Stimulated activated naive B cell treated with anti-CD40 and anti-IgM and Interleukin-4, amounts not matched to agents 10 μg/mL and 1 μg/mL and 100 μg/mL, for 72 hours (primary cell): ENCODE data around the gene DDHD1.
"Not testable (repeated sequence)": the region's sequence is repeated elsewhere in the genome, so short reads cannot be mapped to it uniquely, and the experiment has no call there.

Source experiments
- ATAC-seq, 2 donors: fragments of 150-1000 bp; cut with Tn5 transposase; replicated peaks; 2 replicates each; pipeline ENCODE4 v1.10.0; 2021; ENCODE audit warnings: moderate library complexity in 1 of 2
- DNase-seq: peaks from one replicate; pipeline ENCODE4 v3.0.0; 2021
- H3K27ac Mint-ChIP-seq: one replicate; pipeline ENCODE4 v1.8.0; 2022; ENCODE audit warnings: mild to moderate bottlenecking, mixed read lengths
- H3K27me3 Mint-ChIP-seq, 2 donors: one replicate each; pipeline ENCODE4 v1.8.0; 2022; ENCODE audit warnings: mixed read lengths in 2 of 2
- H3K36me3 Mint-ChIP-seq, 2 donors: one replicate each; pipeline ENCODE4 v1.8.0; 2022; ENCODE audit warnings: mixed read lengths in 2 of 2, mild to moderate bottlenecking in 1 of 2
- H3K4me1 Mint-ChIP-seq, 2 donors: one replicate each; pipeline ENCODE4 v1.8.0; 2022; ENCODE audit warnings: mixed read lengths in 2 of 2, mild to moderate bottlenecking in 1 of 2
- H3K4me3 Mint-ChIP-seq, 2 donors: one replicate each; pipeline ENCODE4 v1.8.0; 2022; ENCODE audit warnings: mild to moderate bottlenecking in 2 of 2, mixed read lengths in 2 of 2, moderate library complexity in 1 of 2
- H3K9me3 Mint-ChIP-seq, 2 donors: one replicate each; pipeline ENCODE4 v1.8.0; 2022; ENCODE audit warnings: mixed read lengths in 2 of 2, mild to moderate bottlenecking in 1 of 2

DDHD1 gene

DNA sequence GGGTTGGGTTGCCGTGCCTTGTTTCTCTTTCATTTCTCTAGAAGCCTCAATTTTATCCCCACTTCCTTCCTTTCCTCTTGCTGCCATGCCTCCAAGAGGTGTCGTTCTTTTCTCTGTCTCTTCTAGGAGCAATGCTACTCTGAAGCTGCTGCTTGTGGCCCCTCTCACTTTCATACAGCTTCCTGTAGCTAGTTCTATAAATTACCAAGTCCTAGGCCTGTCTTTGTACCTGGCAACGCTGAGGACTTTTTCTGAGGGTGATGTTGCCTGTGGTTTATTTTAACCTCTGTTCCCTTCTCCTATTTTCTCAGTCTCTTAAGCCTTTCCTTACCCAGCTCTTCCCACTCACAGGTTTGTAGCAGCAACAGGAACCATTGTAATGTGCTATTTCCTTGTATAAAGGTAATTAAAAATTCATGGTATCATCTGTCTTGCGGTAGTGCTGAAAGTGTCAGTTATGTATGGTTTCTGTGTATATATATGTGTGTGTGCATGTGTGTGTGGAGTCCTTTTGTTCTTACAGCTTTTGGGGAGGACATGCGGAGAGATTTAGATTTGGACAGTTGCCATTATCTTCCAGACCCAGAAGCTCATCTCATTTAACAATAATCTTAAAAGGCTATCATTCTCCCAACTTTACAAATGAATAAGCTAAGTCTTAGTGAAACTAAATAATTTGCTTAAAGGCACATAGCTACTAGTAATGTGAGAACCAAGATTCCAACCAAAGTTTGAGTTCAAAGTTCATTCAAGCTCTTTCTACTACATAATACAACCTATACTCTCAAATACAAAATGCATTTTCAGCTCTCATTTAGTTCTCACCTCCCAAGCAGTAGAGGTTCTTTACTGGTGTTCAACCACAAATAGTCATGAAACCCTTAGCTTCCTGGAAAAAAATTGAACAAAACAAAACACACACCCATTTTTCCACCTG is 43.8 kb downstream of the DDHD1 start:
- Mint-ChIP-seq H3K9me3 (peaks cover 2 to 4% of the 10 kb centered on the region in 2 donors), H3K4me1 (peaks cover 10 to 21% of the 10 kb centered on the region in 2 donors), H3K27me3 (no peaks in the 10 kb centered on the region), H3K27ac (no peak overlapping the region), H3K36me3 (peaks cover 2 to 9% of the 10 kb centered on the region in 2 donors), H3K4me3 (no peak overlapping the region)
- ATAC-seq (peak; percentile 93 to 94), DNase-seq (peak; percentile 31)

DNA sequence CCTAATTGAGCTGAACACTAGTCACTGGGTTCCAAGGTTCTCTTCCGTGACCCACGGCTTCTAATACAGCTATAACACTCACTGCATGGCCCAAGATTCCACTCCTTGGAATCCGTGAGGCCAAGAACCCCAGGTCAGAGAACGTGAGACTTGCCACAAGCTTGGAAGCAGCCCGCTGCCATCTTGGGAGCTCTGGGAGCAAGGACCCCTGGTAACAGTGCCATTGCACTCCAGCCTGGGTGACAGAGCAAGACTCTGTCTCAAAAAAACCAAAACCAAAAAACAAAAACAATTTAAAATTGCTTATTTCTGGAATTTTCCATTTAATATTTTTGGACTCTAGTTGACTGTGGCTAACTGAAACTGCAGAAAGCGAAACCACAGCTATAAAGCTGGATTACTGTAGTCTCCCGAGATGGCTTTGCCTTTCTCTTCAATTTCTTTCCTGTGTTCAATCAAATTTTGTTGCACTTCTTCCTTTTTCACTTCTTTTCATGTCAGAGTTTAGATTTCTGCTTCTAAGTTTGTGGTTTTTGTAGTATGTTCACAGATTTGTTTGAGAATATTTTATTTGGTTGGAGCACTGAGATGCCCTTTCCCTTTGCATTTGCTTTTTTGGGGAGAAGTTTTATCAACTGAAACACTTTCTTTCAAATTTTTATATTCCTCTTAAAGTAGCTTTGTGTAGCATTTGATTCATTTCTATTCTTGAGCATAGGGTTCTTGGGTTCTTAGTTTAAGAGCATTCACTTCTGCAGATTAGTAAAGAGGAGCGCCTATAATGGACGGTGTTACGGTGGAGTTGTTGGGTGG is 44.6 kb downstream of the DDHD1 start:
- ATAC-seq (peak; percentile 36 to 39), DNase-seq (no peak)
- Mint-ChIP-seq H3K4me1 (peaks cover 8 to 18% of the 10 kb centered on the region in 2 donors), H3K9me3 (peaks cover 2 to 4% of the 10 kb centered on the region in 2 donors), H3K36me3 (peaks cover 3 to 9% of the 10 kb centered on the region in 2 donors), H3K4me3 (no peak overlapping the region), H3K27ac (no peak overlapping the region), H3K27me3 (no peaks in the 10 kb centered on the region)

DNA sequence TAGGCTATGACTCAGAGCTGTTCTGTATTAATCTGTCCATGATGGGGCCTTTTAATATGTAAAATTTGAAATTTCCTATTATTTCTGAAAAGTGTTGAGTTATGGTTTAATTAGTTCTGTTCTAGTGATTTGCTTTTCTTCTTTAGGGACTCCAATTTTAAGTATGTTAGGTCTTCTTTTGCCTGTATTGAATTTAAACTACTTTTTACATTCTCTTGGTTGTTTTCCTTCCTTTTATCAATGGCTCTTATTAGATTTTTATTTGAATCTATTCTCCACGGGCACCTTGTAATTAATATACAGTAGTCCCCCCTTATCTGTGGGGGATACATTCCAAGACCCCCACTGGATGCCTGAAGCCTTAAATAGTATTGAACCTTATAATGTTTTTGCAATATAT is 46.4 kb downstream of the DDHD1 start:
- peaks cover 2 to 4% of the 10 kb centered on the region in 2 donors for H3K9me3 Mint-ChIP-seq
- ATAC-seq = no peak
- no peak for DNase-seq
- no peak overlapping the region for H3K4me3 Mint-ChIP-seq
- no peaks in the 10 kb centered on the region for H3K27me3 Mint-ChIP-seq
- H3K36me3 Mint-ChIP-seq = peaks cover 11 to 14% of the 10 kb centered on the region in 2 donors
- no peak overlapping the region for H3K27ac Mint-ChIP-seq
- peaks cover 9 to 22% of the 10 kb centered on the region in 2 donors for H3K4me1 Mint-ChIP-seq

DNA sequence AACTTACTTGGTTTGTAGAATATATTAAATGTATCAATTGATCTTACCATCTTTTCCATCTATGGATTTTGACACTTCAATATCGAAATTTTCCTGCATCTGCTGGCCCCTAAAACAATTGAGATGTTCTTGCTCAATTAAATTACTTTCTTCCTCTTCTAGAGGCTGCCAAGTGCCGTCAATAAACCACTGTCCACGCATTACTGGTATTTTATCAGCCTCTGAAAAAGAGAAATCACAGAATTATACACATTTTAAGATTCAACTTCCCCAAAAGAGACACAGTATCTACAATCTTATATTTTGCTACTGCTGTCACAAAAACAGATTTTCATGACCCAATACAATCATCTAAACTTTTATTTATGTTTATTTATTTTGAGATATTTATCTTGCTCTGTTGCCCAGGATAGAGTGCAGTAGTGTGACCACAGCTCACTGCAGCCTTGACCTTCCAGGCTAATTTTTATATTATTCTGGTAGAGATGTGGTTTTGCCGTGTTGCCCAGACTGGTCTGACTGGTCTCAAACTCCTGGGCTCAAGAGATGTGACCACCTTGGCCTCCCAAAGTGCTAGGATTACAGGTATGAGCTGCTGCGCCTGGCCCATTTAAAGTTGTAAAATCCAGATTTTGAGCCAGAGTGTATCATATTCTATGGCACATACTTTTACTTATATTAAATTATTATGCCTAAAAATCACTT is 49.3 kb downstream of the DDHD1 start:
- DNase-seq = no peak
- Mint-ChIP-seq H3K36me3 (peaks cover 14 to 22% of the 10 kb centered on the region in 2 donors), H3K27ac (no peak overlapping the region), H3K4me3 (no peak overlapping the region), H3K27me3 (no peaks in the 10 kb centered on the region), H3K9me3 (peaks cover 2 to 4% of the 10 kb centered on the region in 2 donors), H3K4me1 (peaks cover 10 to 24% of the 10 kb centered on the region in 2 donors)
- no peak for ATAC-seq

DNA sequence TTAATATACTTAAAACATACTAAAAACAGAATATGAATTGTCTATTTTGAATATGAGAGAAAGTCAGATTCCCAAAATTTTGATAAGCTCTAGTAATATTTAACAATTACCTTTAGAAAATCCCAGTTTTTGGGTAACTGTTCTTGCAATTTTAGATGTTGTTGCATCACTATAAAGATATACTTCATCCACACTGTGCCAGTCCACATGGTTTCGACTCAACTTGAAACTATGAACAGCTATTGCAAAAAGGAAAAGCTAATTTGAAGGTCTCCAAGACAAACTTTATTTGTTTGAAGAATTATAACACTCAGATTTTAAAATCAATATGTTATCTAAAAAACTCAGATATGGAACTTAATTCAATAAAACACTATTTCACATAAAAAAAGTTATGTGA is 59.9 kb downstream of the DDHD1 start:
- Mint-ChIP-seq H3K36me3 (peaks cover 23 to 50% of the 10 kb centered on the region in 2 donors), H3K27ac (no peak overlapping the region), H3K4me3 (no peak overlapping the region), H3K4me1 (peaks cover 5 to 11% of the 10 kb centered on the region in 2 donors), H3K9me3 (peaks cover 3 to 4% of the 10 kb centered on the region in 2 donors), H3K27me3 (no peaks in the 10 kb centered on the region)
- ATAC-seq (no peak), DNase-seq (no peak)

DNA sequence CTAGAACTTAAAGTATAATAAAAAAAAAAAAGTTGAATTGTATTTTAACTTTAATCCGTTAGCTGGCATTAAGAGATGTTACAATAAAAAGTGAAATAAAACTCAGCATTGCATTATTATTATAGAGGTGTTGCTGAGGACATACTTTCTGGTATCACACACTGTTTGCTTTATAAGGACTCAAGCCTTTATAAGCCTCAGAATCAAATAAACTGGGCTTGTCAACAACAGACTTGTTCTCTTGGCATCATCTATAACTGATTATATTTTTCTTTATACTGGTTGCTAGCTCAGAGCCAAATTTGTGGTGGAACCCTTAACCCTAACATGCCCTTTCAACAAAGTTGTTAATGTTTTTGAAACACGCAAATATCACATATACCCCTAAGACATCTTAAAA is 62.3 kb downstream of the DDHD1 start:
- Mint-ChIP-seq H3K4me1 (peaks cover 7 to 20% of the 10 kb centered on the region in 2 donors), H3K27ac (no peak overlapping the region), H3K9me3 (peaks cover 3 to 4% of the 10 kb centered on the region in 2 donors), H3K4me3 (no peak overlapping the region), H3K36me3 (peaks cover 40 to 69% of the 10 kb centered on the region in 2 donors), H3K27me3 (no peaks in the 10 kb centered on the region)
- no peak for ATAC-seq
- DNase-seq = no peak

DNA sequence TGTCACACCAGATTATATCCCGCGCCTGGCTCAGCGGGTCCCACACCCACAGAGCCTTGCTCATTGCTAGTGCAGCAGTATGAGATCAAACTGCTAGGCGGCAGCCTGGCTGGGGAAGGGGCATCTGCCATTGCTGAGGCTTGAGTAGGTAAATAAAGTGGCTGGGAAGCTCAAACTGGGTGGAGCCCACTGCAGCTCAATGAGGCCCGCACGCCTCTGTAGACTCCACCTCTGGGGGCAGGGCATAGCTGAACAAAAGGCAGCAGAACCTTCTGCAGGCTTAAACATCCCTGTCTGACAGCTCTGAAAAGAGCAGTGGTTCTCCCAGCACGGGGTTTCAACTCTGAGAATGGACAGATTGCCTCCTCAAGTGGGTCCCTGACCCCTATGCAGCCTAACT is 68.2 kb downstream of the DDHD1 start:
- H3K27me3 Mint-ChIP-seq, DNase-seq, ATAC-seq, H3K9me3 Mint-ChIP-seq, H3K4me3 Mint-ChIP-seq, H3K27ac Mint-ChIP-seq: not testable (repeated sequence)
- Mint-ChIP-seq H3K4me1 (peaks cover 9 to 20% of the 10 kb centered on the region in 2 donors), H3K36me3 (peaks cover 70 to 74% of the 10 kb centered on the region in 2 donors)

DNA sequence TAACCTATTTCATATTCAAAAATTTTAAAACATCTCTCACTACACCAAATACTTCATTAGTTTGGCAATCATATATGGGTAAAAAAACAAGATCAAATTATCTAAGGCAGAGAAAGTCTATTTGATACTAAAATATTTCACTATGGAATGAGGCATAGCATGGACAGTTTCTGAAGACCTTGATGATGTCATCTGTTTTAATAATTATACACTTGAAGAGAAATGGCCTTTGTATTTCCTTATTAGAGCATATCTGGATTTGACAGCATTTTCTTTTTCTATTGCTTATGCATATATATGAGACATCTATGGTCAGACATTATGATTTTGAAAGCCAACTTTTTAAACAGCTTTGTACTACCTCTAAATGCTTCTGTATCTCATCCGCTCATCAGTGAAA is 88.6 kb downstream of the DDHD1 start:
- Mint-ChIP-seq H3K36me3 (peaks cover 15 to 20% of the 10 kb centered on the region in 2 donors), H3K27ac (no peak overlapping the region), H3K9me3 (no peaks in the 10 kb centered on the region), H3K4me3 (no peak overlapping the region), H3K4me1 (peaks cover 5 to 9% of the 10 kb centered on the region in 2 donors), H3K27me3 (no peaks in the 10 kb centered on the region)
- ATAC-seq (no peak), DNase-seq (no peak)

DNA sequence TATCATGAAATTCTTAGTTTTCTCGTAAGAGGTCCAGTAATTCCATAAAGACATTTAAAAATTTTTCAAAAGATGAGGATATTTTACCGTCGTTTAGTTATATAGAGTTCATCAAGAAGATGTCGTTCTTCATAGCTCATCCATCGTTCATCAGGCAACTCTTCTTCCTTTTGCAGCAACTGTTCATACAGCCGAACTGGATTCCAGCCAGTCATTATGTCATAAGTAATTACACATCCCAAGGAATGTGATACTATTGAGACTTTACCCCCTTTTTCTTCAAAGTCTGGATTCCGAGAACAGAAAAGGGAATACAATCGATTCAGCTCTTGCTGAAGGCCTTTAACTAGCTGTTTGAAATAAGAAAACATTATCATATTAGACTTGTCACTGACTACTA is 90.3 kb downstream of the DDHD1 start:
- no peak for DNase-seq
- ATAC-seq = no peak
- Mint-ChIP-seq H3K36me3 (peaks cover 11 to 15% of the 10 kb centered on the region in 2 donors), H3K4me3 (no peak overlapping the region), H3K27me3 (no peaks in the 10 kb centered on the region), H3K9me3 (no peaks in the 10 kb centered on the region), H3K27ac (no peak overlapping the region), H3K4me1 (peaks cover 5 to 9% of the 10 kb centered on the region in 2 donors)

DNA sequence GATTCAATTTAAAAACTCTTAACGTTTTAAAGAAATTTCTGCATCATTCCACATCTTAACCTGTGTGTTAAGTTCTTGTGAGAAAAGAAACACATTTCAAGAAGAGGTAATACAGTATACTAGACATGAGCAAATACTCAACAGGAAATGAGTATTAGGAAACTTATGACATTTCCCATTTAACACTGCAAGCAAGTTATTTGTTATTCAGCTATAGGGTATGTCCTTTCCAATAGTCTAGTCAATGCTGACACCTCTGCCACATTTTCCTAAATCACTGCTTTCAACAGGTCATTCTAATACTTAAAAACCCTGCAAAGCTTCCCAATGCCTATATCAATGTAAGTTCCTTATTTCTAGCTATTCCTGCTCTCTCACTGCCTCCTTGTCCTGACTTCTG is 93.1 kb downstream of the DDHD1 start:
- no peaks in the 10 kb centered on the region for H3K9me3 Mint-ChIP-seq
- H3K4me3 Mint-ChIP-seq = no peak overlapping the region
- peak in 1 of 2 donors; percentile 27 for ATAC-seq
- peaks cover 6 to 9% of the 10 kb centered on the region in 2 donors for H3K4me1 Mint-ChIP-seq
- no peak for DNase-seq
- peaks cover 11 to 15% of the 10 kb centered on the region in 2 donors for H3K36me3 Mint-ChIP-seq
- H3K27ac Mint-ChIP-seq = no peak overlapping the region
- H3K27me3 Mint-ChIP-seq = no peaks in the 10 kb centered on the region

DNA sequence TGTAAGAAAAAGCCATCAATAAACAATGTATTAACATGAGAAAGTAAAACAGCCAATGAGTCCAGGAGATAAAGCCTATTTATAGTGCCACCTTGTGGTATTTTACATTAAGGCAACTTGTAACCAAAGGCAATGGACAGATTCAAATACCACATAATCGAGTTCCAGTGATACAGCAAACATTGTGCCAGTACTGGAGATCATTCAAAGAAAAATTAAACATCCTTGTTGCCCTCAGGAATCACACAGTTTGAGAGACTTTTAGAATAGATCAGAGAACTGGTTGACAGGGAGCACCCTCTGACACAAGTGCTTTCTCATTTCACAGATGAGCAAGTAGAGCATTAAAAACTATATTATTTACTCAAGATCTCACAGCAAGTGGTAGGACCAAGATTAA is 98.1 kb downstream of the DDHD1 start:
- no peak overlapping the region for H3K27ac Mint-ChIP-seq

DNA sequence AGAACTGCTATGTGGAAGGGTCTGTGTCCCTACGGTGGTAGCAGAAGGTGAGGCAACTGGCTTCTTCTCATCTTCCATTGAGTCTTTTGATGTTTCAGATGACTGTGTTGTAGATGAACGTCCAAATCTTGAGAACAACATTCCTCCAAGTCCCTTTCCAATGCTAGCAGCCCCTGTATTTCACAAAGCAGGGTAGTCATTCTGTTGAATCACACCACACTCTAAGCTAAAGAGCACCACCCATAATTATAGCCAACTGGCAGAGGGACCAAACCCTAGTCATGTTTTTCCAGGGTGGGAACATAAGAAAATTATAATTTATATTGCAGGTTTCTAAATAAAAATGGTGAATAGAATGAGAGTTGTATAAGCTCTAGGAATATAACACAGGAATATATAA is 98.7 kb downstream of the DDHD1 start:
- no peak overlapping the region for H3K4me3 Mint-ChIP-seq
- H3K9me3 Mint-ChIP-seq = no peaks in the 10 kb centered on the region
- peaks cover 15 to 24% of the 10 kb centered on the region in 2 donors for H3K36me3 Mint-ChIP-seq
- no peaks in the 10 kb centered on the region for H3K27me3 Mint-ChIP-seq
- H3K27ac Mint-ChIP-seq = no peak overlapping the region
- no peak for DNase-seq
- peaks cover 0 to 2% of the 10 kb centered on the region in 2 donors for H3K4me1 Mint-ChIP-seq
- no peak for ATAC-seq

More for the DNA sequence above, 98.1 kb downstream of the DDHD1 start:
- Mint-ChIP-seq H3K36me3 (peaks cover 11 to 19% of the 10 kb centered on the region in 2 donors), H3K4me3 (no peak overlapping the region), H3K4me1 (peaks cover under 1 to 2% of the 10 kb centered on the region in 2 donors), H3K9me3 (no peaks in the 10 kb centered on the region), H3K27me3 (no peaks in the 10 kb centered on the region)
- peak in 1 of 2 donors; percentile 51 for ATAC-seq
- no peak for DNase-seq

DNA sequence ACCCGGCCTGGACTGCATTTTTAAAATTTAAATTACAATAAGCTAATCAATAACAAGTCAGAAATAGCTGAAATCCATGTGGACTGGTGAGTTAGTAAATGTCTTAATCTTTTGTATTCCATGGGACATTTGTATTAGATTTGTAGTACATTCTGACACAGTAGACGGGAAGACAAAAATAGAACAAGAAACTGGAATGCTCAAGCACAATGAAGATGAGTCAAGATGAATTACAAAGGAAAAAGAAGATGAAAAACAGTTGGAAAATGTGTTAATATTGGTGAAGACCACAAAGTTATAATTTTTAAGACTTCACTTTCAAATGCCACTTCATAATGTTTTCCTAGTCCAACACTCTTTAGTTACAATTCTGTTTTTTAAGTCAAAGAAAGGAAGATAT is 104.5 kb downstream of the DDHD1 start:
- no peaks in the 10 kb centered on the region for H3K27me3 Mint-ChIP-seq
- H3K9me3 Mint-ChIP-seq = no peaks in the 10 kb centered on the region
- no peaks in the 10 kb centered on the region for H3K4me1 Mint-ChIP-seq
- H3K36me3 Mint-ChIP-seq = peaks cover 16 to 32% of the 10 kb centered on the region in 2 donors
- no peak overlapping the region for H3K27ac Mint-ChIP-seq
- no peak for DNase-seq
- ATAC-seq = no peak
- no peak overlapping the region for H3K4me3 Mint-ChIP-seq
